CD4-positive, alpha-beta T cell treated with Interleukin-4 for 1 hour (primary cell): ENCODE results near the gene C20orf202.
"Not testable (repeated sequence)": the region's sequence is repeated elsewhere in the genome, so short reads cannot be mapped to it uniquely, and the experiment has no call there.

Experiments used
- DNase-seq, 2 donors: peaks; one replicate each; pipeline ENCODE4 v3.0.0-alpha.2; 2020 to 2022

C20orf202 gene

DNA sequence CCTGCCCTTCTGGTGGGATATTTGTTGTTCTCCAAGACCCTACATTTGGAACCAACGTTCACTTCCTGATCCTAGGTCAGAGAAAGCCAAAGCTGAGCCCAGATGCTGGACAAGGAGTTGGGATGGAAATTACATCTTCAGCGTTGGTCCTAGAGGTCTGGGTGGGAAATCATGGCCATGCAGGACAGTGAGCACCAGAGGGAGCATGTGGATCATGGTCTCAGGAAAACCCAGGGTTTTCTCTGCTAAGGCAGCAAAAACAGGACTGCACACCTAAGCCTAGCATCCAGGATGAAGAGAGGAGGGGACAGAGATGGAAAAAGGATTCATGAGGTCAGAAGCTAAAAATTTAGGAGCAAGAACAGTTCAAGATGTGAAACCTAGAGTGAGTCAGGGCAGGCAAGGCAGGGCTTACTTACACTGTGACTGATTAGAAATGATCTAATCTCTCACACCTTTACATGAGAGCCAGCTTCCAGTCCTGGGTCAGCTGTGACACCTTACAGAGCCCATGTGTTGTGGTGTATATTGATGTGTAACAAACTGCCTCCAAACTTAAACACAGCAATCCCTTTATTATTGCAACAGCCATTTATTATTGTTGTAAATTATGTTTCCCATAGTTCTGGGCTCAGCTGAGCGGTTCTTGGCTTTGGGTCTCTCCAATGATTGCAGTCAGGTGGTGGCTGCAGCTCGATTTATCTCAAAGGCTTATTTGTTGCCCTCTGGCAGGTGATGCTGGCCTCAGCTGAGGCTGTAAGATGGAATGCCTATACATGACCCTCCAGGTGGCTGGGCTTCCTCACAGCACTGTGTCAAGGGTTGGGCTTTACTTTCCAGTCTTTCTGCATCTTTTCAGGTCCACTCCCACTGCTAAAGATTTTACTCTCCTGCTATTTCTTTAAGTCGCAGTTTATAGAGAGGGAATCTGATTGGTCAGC, 6.5 kb downstream of the C20orf202 start:
- no peak for DNase-seq

DNA sequence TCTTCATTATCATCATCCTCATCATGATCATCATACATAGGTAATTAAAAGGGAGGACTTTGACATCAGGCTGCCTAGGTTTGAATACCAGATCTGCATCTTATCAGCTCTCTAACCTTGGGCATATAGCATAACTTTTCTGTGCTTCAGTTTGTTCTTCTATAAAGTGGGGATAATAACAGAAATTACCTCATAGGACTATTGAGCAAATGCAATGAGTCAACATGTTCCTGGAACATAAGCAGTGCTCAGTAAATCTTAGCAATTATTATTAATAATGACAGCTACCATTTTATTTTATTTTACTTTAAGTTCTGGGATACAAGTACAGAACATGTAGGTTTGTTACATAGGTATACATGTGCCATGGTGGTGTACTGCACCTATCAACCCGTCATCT, 7.2 kb downstream of the C20orf202 start:
- DNase-seq = no peak

DNA sequence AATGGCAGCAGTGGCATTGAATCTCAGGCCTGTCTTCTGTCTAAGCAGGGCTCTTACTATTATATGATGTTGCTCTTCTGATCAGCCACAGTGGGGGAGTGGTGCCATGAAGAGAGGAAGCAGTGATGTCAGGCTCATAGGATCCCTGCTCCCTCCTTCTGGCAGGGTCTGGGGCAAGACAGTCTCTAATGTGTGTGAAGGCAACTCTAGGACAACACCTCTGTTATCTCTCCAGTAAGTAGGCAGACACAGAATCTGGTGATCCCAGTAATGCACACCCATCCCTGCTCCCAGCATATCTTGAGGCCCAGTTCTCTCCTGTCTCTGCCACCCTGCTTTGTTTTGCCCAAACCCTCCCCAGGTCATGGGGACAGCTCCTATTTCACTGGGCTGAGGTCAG, 8.8 kb downstream of the C20orf202 start:
- no peak for DNase-seq

DNA sequence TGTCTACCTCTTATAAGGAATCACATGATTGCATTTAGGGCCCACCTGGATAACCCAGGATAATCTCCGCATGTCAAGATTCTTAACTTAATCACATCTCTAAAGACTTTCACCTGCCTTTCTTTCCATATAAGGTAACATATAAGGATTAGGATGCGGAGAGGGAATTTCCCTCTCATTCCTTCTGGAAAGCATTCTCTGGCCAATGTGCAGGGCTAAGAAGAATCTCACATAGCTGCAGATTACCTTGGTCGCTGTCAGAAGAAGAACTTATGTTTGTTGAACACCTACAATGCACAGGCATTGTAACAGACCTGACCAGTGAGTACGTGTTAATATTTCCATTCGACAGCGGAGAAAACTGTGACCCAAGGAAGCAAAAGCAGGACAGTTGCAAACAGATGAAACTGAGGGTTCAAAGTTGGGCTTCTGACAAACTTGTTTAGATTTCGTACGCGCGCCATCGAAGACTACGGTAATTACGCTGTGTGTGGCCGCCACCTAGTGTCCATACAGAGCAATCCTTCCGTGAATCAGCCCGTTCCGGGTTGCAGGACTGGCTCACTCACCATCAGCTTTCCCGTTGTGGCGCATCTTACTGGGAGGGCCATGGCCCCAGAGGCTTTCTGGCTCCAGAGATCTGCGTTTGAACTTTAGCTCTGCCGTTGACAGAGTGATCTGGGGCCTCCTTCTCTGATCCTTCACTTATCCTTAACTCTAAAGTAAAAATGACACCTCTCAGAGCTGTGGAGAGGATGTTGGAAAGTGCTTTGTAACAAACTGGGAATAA, 9.5 kb downstream of the C20orf202 start:
- peak; percentile 67 to 70 for DNase-seq

DNA sequence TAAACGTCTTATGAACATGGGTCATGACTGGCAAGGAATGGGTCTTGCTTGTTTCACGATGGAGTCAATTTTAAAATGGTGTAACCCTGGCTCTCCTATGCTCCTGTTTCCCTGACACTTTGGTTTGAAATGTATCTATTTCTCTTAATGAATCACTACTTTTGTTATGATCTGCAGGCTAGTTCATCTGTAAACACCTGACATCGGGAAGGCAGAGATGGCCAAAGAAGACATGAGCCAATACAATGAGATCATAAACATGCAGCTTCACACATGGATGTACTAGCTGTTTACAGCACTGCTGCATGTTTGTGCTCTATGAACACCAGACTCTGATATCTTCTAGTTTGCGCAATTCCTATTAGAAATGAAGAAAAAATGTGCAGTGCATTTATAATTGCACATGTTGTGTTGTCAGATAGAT, 11.6 kb downstream of the C20orf202 start:
- no peak for DNase-seq

DNA sequence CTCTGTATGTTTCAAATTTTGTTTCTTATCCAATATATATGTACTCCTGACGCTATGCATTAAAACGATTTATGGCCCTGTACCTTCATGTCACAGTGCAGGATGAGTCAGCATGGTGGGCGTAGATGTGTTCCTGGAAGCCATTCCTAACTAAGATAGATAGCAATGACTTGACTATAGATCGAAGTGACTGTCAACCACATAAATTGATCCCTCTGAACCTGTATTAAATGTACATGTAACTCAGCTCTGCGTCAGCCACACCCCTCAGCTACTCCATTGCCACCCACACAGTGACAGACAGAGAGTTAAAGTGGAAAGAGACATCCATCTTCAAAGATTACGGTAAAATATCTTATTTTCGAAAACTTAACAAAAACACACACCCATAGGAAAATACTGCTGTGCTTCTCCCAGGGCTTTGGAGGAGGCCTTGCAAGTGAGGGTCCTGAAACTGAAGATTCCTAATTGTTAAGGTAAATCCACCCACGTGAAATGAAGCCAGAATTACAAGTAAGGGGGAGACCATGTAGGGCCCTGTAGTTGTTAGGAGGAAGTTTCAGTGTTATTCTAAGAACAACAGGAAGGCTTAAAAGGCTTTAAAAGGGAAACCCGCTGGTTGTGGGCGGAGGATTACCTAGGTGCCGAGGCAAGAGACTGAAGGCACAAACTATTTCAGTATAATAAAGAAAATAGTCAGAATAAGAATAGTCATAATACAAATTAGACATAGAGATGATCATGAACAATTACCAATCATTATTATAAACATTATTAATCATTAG, 12.3 kb downstream of the C20orf202 start:
- DNase-seq = peak in 1 of 2 donors; percentile 35

DNA sequence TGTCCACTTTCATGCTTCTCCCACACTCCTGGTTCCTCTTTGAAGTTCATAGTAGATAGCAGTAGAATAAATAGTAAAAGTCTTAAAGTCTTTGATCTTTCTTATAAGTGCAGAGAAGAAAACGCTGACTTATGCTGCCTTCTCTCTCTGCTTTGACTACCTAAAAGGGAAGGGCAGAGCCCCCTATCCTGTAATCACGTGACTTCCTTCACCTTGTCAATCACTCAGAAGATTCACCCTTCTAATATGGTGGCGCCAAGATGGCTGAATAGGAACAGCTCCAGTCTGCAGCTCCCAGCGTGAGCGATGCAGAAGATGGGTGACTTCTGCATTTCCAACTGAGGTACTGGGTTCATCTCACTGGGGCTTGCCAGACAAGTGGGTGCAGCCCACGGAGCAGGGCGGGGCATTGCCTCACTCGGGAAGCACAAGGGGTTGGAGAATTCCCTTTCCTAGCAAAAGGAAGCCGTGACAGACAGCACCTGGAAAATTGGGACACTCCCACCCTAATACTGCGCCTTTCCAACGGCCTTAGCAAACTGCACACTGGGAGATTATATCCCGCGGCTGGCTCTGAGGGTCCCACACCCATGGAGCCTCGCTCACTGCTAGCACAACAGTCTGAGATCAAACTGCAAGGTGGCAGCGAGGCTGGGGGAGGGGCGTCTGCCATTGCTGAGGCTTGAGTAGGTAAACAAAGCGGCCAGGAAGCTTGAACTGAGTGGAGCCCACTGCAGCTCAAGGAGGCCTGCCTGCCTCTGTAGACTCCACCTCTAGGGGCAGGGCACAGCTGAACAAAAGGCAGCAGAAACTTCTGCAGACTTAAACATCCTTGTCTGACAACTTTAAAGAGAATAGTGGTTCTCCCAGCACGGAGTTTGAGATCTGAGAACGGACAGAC, 13.5 kb downstream of the C20orf202 start:
- not testable (repeated sequence) for DNase-seq

DNA sequence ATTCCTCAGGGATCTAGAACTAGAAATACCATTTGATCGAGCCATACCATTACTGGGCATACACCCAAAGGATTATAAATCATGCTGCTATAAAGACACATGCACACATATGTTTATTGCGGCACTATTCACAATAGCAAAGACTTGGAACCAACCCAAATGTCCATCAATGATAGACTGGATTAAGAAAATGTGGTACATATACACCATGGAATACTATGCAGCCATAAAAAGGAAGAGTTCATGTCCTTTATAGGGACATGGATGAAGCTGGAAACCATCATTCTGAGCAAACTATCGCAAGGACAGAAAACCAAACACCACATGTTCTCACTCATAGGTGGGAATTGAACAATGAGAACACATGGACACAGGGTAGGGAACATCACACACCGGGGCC, 19.5 kb downstream of the C20orf202 start:
- DNase-seq = not testable (repeated sequence)

DNA sequence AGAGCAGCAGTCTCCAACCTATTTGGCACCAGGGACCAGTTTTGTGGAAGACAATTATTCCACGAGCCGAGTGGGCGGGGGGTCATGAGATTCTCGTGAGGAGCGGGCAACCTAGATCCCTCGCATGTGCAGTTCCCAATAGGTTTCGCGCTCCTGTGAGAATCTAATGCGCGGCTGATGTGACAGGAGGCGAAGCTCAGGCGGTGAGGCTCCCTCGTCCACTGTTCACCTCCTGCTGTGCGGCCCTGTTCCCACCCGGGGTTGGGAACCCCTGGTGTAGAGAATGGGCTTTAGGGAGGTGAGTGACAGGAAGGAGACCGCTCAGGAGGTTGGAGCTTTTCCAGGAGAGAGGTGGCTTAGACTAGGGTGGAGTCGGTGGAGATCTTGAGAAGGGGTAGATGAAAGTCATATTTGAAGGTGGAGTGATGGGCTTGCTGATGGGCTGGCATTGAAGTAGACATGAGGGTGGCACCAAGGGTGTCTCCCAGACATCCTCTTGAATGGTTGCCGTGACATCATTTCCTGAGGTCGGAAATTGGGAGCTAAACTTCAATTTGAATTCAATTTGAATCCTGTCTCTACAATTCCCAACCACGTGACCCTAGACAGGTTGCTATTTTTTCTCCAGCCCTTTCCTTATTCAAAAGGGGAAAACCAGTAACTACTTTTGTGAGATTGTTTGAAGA, 21.1 kb downstream of the C20orf202 start:
- no peak for DNase-seq

DNA sequence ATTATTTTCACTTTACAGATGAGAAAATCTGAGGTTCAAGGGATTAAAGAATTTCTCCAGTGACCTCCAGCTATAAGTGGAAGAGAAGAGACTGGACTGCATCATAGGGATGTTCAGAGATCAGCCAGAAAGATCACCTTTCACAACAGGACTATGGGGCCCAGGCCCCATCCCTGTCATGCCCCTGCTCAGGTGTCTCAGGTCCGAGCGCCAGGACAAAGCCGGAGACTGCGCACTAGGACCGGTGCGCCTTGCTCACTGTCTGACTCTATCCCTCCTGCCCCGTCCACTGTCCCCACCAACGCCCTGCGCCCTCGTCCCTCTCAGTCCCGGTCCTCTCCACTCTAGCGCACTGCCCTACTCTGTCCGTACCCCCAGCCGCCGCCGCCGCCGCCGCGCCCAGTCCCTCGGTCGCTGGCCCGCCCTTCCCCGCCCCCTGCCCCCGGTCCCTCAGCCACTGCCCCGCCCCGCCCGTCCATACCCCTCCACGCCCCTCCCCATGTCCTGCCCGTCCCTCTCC, 22.1 kb downstream of the C20orf202 start:
- no peak for DNase-seq

DNA sequence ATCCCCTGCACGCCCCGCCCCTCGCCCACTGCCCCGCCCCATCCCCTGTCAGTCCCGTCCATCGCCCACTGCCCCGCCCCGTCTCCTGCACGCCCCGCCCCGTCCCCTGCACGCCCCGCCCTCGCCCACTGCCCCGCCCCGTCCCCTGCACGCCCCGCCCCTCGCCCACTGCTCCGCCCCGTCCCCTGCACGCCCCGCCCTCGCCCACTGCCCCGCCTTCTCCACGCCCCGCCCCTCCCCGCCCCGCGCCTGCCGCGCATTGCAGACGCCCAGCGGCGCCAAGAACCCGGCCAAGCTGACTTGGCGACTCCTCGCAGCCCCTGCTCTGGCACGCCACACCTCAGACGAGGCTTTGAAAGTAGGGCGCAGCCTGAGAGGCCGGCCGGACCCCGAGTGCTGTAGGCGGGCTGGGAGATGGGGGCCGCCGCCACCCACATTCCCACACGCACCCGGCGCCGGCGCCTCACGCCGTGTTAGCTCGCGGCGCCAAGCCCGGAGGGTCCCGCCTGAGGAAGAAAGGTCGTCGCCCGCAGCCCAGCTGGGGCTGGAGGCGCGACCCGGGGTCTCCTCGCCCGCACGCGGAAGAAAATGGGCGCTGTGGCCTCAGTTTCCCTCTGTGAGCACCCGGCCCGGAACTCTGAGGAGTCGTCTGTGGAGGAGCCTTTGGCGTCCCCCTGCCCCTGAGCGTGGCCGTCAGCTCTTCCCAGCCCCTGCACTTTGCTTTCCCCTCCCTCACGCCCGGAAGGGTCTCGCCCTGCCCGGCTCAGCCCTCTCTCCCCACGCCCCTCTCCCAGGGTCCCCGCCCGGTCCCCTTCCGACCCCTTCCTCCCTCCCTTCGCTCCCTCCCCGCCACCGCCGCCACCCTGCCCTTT, 22.8 kb downstream of the C20orf202 start, which contains the start of gene RAD21L1:
TSS of gene RAD21L1 (plus strand) at position 262 of the 872 bp plus-strand sequence. CDS start 2,410 bp downstream, outside the sequence.
- peak; percentile 70 to 79 for DNase-seq

DNA sequence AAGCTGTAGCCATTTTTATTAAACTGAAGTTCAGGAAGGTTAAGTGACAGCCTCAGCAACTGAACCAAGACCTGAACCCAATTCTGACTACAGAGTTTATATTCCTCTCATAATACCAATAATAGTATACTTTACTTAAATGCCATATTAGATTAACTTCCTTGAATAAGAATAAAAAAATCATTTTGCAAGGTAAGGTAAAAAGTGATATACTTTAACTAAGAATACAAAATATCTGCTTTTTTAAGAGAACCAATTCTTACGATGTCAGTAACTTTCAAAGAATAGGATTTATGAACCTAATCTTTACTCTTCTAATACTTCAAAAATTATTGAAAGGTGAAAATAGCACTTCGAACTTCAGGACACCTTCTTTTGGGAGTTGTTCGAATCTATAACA, 26.3 kb downstream of the C20orf202 start:
- no peak for DNase-seq

DNA sequence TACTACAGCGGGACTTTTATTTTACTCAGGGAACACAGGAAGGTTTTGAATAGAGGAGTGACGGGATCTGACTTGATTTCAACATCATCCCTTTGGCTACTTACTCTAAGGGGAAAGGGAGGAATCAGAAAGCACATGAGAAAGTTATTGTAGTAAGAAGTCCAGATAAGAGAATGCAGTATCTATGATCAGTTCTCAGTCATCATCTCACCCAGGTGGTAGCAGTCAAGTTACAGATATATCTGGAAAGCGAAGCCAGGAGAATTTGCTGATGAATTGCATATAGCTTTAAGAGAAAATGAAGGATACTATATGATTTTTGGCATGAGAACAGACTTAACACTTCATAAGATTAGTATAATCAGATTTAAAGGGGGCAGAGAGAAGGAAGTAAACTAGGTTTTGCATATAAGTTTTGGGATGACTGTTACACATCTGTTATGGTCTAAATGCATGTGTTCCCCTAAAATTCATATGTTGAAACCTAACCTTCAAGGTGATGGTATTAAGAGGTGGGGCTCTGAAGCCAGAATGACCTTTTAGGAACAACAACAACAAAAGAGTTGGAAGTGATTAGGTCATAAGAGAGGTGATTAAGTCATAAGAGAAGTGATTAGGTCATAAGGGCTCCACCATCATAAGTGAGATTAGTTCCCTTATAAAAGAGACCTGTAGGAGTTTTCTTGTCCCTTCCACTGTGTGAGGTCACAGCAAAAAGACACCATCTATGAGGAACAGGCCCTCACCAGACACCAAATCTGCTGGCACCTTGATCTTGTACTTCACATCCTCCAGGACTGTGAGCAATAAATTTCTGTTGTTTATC, 29.2 kb downstream of the C20orf202 start:
- DNase-seq = no peak

DNA sequence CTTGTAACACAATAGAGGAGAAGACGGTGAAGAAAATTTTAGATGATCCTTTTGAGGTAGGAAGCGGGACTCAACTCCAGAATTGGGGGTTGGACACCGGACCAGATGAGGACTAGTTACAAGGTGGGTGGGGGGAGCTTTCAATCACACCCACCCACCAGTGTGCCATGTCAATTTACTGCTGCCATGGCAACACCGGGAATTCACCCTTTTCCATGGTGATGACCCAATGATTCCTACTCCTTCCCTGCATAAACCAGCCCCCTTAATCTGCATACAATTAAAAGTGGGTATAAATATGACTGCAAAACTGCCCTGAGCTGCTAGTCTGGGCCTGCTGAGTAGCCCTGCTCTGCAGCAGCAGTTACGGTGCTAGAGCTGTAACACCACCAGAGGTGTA, 37.3 kb downstream of the C20orf202 start:
- no peak for DNase-seq

DNA sequence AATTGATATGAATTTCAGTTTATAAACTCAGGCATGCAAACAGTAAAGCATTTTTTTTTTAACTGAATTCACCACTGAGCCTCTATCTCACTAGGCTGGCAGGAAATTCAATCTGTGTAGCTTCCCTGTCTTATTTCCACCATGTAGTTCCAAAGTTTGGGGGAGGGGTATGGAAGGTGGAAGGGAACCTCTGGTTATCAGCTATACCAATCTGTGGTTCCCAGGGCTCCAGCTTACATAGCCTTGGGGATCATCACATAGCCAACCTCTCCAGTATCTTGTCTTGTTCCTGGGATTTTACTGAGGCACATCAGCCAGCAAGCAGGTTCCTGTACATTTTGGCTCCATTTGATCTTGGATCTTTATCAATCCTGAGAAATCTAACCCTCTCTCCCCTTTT, 38.2 kb downstream of the C20orf202 start:
- no peak for DNase-seq

DNA sequence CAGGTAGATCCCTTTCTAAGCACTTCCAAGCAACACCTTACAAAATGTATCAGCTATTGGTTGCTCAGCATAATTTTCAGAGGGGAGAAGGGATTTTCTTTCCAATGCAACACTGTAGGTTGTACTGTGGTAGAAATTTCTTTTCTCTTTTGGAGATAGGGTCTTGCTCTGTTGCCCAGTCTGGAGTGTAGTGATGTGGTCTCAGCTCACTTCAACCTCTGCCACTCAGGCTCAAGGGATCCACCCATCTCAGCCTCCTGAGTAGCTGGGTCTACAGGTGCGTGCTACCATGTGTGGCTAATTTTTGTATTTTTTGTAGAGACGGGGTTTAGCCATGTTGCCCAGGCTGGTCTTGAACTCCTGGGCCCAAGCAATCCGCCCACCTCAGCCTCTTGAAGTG, 38.8 kb downstream of the C20orf202 start:
- no peak for DNase-seq

DNA sequence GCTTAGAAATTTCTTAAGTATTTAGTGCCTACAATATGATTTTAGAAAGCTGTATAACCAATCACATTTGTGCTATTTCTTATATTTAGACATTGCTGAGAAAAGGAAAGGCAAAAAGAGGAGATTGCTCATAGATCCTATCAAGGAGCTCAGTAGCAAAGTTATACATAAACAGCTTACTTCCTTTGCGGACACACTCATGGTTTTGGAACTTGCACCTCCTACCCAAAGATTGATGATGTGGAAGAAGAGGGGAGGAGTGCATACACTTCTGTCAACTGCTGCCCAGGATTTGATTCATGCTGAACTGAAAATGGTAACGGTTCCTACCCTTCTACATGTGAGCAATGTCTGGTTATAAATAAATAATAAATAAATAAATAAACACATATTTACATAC, 39.3 kb downstream of the C20orf202 start:
- no peak for DNase-seq

DNA sequence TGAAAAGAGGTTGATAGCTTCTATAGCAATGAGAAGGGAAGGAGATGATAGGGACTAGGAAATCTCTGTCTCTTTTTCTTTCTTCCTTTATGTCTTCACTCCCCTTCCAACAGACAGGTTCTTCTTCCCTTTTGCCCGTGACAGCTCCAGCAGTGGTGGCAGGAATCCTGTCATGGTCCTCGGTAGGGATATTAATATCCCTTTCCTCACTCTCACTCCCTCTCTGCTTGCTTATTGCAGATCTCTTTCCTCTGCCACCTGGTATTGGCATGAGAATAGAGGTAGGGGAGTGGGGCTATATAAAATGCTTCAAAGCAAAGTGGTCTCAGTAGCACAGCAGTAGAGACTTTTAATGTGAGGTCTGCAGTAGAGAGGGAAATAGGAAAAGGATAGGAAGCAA, 42.3 kb downstream of the C20orf202 start:
- DNase-seq = no peak

DNA sequence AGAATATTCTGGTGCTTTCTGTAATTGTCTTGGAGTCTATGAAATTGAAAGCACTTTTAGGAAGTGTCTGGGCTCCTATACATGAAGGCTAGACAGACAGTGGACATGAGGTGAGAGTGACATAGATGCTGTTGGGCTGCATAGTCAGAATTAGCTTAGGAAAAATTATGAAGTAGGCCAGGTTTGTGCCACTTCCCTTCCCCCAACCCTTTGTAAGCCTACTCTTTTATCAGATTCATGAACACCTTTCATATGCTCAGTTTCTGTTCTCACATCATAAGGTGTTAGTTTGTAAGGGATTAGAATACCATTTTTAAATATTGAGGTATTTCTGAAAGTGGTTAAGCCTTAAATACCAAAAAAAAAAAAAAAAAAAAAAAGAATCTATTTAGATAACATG, 44.4 kb downstream of the C20orf202 start:
- DNase-seq = no peak
